Measurements from ENCODE around the gene FOLR1. TPM values are rescaled to one million over a fixed set of nuclear protein-coding genes. Genes with fewer than 3 reads are reported as not detected.
A peak's percentile ranks its signal among the peaks of the same experiment; 100 is the strongest.

FOLR1 gene
- total and polyA plus RNA-seq, 9 of the 15 experiments (the other 6 are each of a cell fraction or from before 2014, with no cell fraction given), result 0.22 to 2.3 (median 1.0) TPM

GRCh38 chr11:72162891-72163492 lies 28.9 kb upstream of the FOLR1 start (continued):
- TF ChIP-seq CHAMP1 (IDR thresholded peaks at IDR 0.05) (no peak), SRSF7 (optimal IDR thresholded peaks at IDR 0.05; ENCODE audit: low read depth, low read length) (no peak), SETDB1 (IDR thresholded peaks at IDR 0.05; ENCODE audit: low read length) (no peak), YY1 (IDR thresholded peaks at IDR 0.05; ENCODE audit: borderline replicate concordance in 1 of 3, control insufficient read depth in 1 of 3, extremely low read depth in 1 of 3, insufficient read depth in 3 of 3, insufficient read length in 1 of 3, insufficient replicate concordance in 2 of 3, low read depth in 1 of 3, low read length in 2 of 3) (peak in 2 of 3 experiments; percentile 49 to 86), GABPA (tag; conservative IDR thresholded peaks at IDR 0.05; ENCODE audit: low read depth) (no peak), POLR2A (conservative IDR thresholded peaks at IDR 0.05) (peak; percentile 38; the same call in 1 of the 2 replicates), ZNF165 (CRISPR knock-in tag; IDR thresholded peaks at IDR 0.05; ENCODE audit: borderline replicate concordance) (no peak), HCFC1 (IDR thresholded peaks at IDR 0.05; ENCODE audit: low read depth, low read length) (no peak), ZC3H11A (IDR thresholded peaks at IDR 0.05; ENCODE audit: low read depth, low read length) (no peak), ATF6 (CRISPR knock-in tag; IDR thresholded peaks at IDR 0.05) (no peak), POLR2AphosphoS5 (IDR thresholded peaks at IDR 0.05; ENCODE audit: control insufficient read depth, insufficient read depth, low read depth, low read length) (no peak), LCOR (CRISPR knock-in tag; IDR thresholded peaks at IDR 0.05) (no peak), RBM14 (IDR thresholded peaks at IDR 0.05; ENCODE audit: borderline replicate concordance, insufficient read depth, low read depth, low read length) (no peak), SIX5 (IDR thresholded peaks at IDR 0.05; ENCODE audit: borderline replicate concordance in 1 of 2, insufficient read depth in 1 of 2, low read depth in 1 of 2, low read length in 2 of 2) (no peak), POLR3G (IDR thresholded peaks at IDR 0.05; ENCODE audit: extremely low read depth, insufficient read length, insufficient replicate concordance) (no peak), ZNF668 (CRISPR knock-in tag; IDR thresholded peaks at IDR 0.05) (no peak), RB1 (IDR thresholded peaks at IDR 0.05; ENCODE audit: low read depth) (no peak), TRIM28 (IDR thresholded peaks at IDR 0.05) (no peak), ZBTB43 (CRISPR knock-in tag; IDR thresholded peaks at IDR 0.05) (no peak), ZNF449 (CRISPR knock-in tag; IDR thresholded peaks at IDR 0.05) (no peak), PTTG1 (tag; IDR thresholded peaks at IDR 0.05; ENCODE audit: low read depth) (no peak)

Data from K562 (cell line).